ENCODE data around the gene KCNAB1. TPM values are rescaled to one million over a fixed set of nuclear protein-coding genes. Genes with fewer than 3 reads are reported as not detected.

Gene KCNAB1
- total and polyA plus RNA-seq, 2 of the 8 experiments (the other 6 are each of a cell fraction or from before 2014, with no cell fraction given): 0.51 to 2.3 TPM

DNA sequence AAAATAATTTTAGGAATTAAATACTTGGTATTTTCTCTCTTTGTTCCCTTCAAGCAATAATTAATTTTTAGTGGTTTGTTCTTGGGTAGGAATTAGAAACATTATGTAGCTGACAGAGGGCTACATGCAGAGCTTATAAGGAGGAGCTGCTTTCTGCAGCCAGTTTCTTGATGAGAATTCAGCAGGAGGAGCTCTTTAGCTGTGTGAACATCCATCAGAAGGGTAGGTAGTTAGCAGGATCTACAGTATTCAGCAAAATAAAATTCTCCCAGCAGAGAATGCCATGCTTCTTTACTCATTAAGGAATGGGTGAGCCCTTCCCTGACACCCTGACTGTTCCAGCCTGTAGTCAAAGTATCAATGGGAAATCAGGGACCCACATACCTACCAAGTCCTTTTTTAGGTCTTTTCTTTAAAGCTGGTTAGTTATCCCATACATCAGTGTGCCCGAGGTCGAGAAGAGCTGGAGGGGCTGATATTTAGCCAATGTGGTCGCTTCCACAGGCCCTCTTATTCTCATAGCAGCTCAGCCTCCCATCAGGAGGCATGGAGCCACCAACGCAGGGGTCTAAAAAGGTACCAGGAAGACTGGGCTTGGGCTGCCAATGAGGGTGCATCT is 54.0 kb downstream of the KCNAB1 start:
- Histone ChIP-seq H3K27ac (ENCODE audit: low read depth, low read length) (no peak overlapping the region), H3K23ac (ENCODE audit: insufficient read length) (no peak overlapping the region), H2AK5ac (ENCODE audit: low read depth, low read length) (no peak overlapping the region), H2BK5ac (ENCODE audit: low read depth, low read length) (no peak overlapping the region), H3K23me2 (ENCODE audit: low read depth, low read length) (no peaks in the 10 kb centered on the region), H2BK15ac (ENCODE audit: low read length) (no peak overlapping the region), H3K4me1 (replicated peaks in 1 of 4; ENCODE audit: control insufficient read depth in 3 of 4, insufficient read depth in 4 of 4, low read length in 3 of 4) (no peaks in the 10 kb centered on the region), H2BK12ac (ENCODE audit: low read depth, low read length) (no peak overlapping the region), H3K27me3 (replicated peaks in 1 of 4; ENCODE audit: control insufficient read depth in 3 of 4, extremely low read depth in 1 of 4, insufficient read depth in 3 of 4, low read length in 3 of 4) (no peaks in the 10 kb centered on the region), H2AFZ (ENCODE audit: low read length) (no peak overlapping the region), H3K4me2 (ENCODE audit: insufficient read depth in 1 of 2, low read depth in 2 of 2, low read length in 2 of 2) (no peak overlapping the region), H3K9me3 (ENCODE audit: insufficient read depth in 2 of 2, low read depth in 1 of 2, low read length in 1 of 2) (no peaks in the 10 kb centered on the region), H4K91ac (replicated peaks; ENCODE audit: insufficient read length, low read length) (no peak overlapping the region), H3K4me3 (ENCODE audit: extremely low read depth in 1 of 4, insufficient read depth in 2 of 4, low read depth in 3 of 4, low read length in 4 of 4) (no peak overlapping the region), H3K14ac (ENCODE audit: insufficient read length) (no peak overlapping the region), H4K20me1 (replicated peaks in 1 of 2; ENCODE audit: control insufficient read depth in 1 of 2, insufficient read depth in 2 of 2, low read length in 2 of 2) (no peaks in the 10 kb centered on the region), H3K79me2 (ENCODE audit: control insufficient read depth in 1 of 2, insufficient read depth in 2 of 2, low read length in 2 of 2) (no peaks in the 10 kb centered on the region), H3K79me1 (ENCODE audit: low read depth, low read length) (no peaks in the 10 kb centered on the region), H2BK120ac (replicated peaks; ENCODE audit: low read depth, low read length) (no peak overlapping the region), H3K9ac (replicated peaks in 1 of 4; ENCODE audit: extremely low read depth in 1 of 4, low read depth in 3 of 4, low read length in 3 of 4) (no peak overlapping the region), H4K5ac (ENCODE audit: insufficient read length, low read depth, low read length) (no peak overlapping the region), H3K4ac (replicated peaks; ENCODE audit: insufficient read length, low read depth, low read length) (no peak overlapping the region), H4K8ac (ENCODE audit: extremely low read depth, insufficient read depth, low read length) (no peak overlapping the region), H3K18ac (ENCODE audit: extremely low read depth, low read length) (no peak overlapping the region), H3K56ac (replicated peaks; ENCODE audit: insufficient read length, low read depth, low read length) (no peak overlapping the region), H3K36me3 (ENCODE audit: control insufficient read depth in 2 of 4, insufficient read depth in 4 of 4, low read length in 3 of 4) (no peaks in the 10 kb centered on the region), H2BK20ac (ENCODE audit: low read length) (no peak overlapping the region)
- ChIA-PET CTCF (ENCODE audit: partially characterized antibody) (interaction anchor here (0.7 to 5.4 kb wide), 41 partner anchors 9 to 366 kb away, joined by 3 to 61 read pairs (median 4); no protein-coding TSS in a partner anchor), POLR2A (ENCODE audit: partially characterized antibody) (no interaction called here)
- DNase-seq (ENCODE audit: low read depth in 1 of 2, low spot score in 2 of 2): no peak
- 90% methylated on average over 4 of the region's 4 CpGs; no CpG with 5 or more reads in 1 of the 2 experiments for WGBS, 2 experiments (ENCODE audit: extremely low coverage in 1 of 2, insufficient coverage in 1 of 2, insufficient read length in 1 of 2, insufficient replicate concordance in 2 of 2, low coverage in 1 of 2, low lambda C conversion rate in 2 of 2, missing lambda C conversion rate in 1 of 2)
- no peak for FAIRE-seq
- TF ChIP-seq KDM5A (IDR thresholded peaks at IDR 0.05; ENCODE audit: low read length): no peak
- TF ChIP-seq, protein P1, sequence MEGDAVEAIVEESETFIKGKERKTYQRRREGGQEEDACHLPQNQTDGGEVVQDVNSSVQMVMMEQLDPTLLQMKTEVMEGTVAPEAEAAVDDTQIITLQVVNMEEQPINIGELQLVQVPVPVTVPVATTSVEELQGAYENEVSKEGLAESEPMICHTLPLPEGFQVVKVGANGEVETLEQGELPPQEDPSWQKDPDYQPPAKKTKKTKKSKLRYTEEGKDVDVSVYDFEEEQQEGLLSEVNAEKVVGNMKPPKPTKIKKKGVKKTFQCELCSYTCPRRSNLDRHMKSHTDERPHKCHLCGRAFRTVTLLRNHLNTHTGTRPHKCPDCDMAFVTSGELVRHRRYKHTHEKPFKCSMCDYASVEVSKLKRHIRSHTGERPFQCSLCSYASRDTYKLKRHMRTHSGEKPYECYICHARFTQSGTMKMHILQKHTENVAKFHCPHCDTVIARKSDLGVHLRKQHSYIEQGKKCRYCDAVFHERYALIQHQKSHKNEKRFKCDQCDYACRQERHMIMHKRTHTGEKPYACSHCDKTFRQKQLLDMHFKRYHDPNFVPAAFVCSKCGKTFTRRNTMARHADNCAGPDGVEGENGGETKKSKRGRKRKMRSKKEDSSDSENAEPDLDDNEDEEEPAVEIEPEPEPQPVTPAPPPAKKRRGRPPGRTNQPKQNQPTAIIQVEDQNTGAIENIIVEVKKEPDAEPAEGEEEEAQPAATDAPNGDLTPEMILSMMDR (IDR thresholded peaks at IDR 0.05; ENCODE audit: control extremely low read depth in 1 of 3, insufficient read depth in 1 of 3, low read depth in 1 of 3, low read length in 3 of 3): peak in 2 of 3 experiments; percentile 43 to 62; a peak in 3 of 4 replicates
- TF ChIP-seq RAD21 (IDR thresholded peaks at IDR 0.05 in 1 of 2, conservative IDR thresholded peaks at IDR 0.05 in 1 of 2; ENCODE audit: low read depth in 2 of 2, low read length in 2 of 2): peak; percentile 80 to 84
- TF ChIP-seq CEBPB (IDR thresholded peaks at IDR 0.05; ENCODE audit: low read depth, low read length): no peak

All from H1 (cell line).